ENCODE data around the gene ADAMTS16.

Gene ADAMTS16

DNA sequence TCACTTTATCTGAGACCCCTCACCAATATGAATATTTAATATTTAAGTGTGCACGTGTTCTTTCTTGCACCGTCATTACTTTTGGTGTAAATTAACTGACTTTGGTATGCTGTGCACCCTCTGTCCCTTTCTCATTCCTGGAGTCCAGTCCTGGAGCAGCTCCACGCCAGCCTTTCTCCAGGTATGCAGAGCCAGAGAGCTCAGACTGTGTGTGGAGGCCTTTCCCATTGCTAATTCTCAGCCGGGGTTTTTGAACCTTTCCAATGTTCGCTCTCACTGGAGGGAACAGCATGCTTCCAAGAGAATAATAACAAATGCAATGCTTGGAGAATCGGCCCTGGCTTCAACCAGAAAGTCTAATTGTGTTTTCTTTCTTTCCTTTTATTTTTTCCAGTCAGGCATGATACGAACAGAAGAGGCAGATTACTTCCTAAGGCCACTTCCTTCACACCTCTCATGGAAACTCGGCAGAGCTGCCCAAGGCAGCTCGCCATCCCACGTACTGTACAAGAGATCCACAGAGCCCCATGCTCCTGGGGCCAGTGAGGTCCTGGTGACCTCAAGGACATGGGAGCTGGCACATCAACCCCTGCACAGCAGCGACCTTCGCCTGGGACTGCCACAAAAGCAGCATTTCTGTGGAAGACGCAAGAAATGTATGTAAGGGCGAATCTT, 41.7 kb downstream of the ADAMTS16 start:
- in situ Hi-C loops (cut with HindIII; ENCODE audit: low sequenced_read_pairs), result loop anchor here (10.0 kb wide), 1 partner anchor 53 kb away; no protein-coding TSS in a partner anchor

DNA sequence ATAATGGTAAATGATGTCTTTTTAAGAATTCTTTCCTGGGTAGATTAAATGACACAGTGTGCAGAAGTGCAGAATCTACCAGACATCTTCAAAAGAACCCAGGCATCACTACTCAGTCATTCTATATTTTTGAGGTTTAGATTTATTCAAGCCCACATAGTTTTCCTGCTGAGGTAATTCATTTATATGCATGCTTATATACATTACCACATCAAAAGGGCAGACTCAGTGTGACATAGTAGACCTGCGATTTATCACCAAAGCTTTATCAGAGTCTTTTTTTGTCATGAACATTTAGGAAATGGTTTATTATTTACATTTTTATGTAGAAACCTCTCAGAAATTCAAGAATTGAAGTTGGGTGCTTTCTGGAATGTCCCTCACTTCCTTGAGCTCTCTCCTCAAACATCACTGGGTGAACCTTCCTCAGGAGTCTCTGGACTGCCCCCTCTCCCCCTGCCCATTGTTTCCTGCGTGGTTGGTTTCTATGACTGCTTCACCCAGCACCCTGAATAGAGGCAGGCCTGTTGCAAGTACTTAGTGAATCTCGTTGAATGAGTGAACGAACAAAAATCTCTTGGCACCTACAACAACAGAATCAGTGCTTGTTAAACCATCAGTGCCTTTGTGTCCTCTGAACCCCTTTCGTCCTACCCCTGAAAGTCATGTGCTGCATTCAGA, 42.5 kb downstream of the ADAMTS16 start:
- in situ Hi-C loops (cut with HindIII; ENCODE audit: low sequenced_read_pairs), result loop anchor here (10.0 kb wide), 1 partner anchor 52 kb away; no protein-coding TSS in a partner anchor

DNA sequence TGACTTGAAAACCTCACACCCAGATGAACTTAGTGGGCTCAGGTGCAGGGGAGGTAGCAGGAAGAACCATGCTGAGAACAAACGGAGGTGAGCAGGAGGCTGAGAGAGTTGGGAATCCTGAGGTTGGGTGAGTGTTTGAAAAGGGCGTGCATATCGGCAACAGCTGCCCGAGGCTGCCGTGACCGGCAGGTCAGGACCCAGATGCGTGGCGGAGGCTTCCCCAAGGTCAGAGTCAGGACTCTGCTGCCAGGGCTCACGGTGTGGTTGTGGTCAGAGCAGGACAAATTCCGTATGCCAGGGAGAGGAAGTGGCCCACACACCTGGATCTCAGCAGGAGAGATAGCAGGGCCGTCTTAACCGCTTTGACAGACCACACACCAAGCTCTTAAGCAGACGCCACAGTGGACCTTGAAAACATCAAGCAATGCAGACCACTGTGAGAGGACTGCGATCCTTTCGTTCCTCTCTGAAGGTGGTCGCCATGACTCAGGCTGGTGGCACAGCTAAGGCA, 43.1 kb downstream of the ADAMTS16 start:
- in situ Hi-C loops (cut with HindIII; ENCODE audit: low sequenced_read_pairs), result loop anchor here (10.0 kb wide), 1 partner anchor 52 kb away; no protein-coding TSS in a partner anchor

DNA sequence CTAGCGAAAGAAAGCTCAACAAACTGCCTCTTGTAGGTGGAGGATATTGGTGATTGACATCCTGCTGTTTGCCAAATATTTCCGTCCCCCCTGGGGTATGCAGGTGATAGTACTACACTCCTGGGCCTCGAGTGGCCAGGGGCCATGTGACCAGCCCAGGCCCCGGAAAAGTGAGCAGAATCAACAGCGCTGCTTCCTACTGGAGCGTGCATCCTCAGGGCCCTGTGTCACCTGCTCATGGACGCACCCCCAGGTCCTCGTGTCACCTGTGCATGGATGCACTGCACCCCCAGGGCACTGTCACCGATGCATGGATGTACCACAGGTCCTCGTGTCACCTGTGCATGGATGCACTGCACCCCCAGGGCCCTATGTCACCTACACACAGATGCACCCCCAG, 43.8 kb downstream of the ADAMTS16 start:
- in situ Hi-C loops (cut with HindIII; ENCODE audit: low sequenced_read_pairs), result loop anchor here (10.0 kb wide), 1 partner anchor 51 kb away; no protein-coding TSS in a partner anchor

DNA sequence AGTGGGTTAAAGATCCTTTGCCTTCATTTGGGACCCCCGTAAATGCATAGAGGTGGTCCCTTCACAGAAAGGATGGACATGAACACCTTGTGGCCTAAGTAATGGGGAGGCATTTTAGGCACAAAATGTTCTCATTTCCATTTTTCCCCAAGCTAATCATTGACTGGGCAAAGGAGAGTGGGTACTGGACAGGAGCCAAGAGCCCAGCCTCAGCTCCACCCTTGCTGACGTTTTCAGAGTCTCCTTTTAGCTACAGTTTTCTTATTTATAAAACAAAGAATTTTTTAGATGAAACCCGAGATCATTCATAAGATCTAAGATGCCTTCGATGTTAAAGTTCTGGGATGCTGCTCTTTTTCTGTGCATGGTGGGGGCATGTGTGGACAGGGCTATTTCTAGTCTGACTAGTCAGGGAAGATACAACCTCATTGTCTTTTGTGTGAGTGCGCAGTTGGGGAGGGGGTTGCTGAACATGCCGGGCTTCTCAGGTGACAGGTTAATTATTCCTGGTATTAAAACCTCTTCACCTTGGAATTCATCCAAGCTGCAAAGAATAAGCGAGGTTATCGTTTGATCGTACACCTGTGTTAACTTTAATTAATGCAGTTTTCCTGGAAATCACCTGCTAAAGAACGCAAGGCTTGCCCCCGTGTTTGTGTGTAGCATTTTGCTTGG, 48.4 kb downstream of the ADAMTS16 start:
- in situ Hi-C loops (cut with HindIII; ENCODE audit: low sequenced_read_pairs), result loop anchor here (10.0 kb wide), 1 partner anchor 46 kb away; no protein-coding TSS in a partner anchor

DNA sequence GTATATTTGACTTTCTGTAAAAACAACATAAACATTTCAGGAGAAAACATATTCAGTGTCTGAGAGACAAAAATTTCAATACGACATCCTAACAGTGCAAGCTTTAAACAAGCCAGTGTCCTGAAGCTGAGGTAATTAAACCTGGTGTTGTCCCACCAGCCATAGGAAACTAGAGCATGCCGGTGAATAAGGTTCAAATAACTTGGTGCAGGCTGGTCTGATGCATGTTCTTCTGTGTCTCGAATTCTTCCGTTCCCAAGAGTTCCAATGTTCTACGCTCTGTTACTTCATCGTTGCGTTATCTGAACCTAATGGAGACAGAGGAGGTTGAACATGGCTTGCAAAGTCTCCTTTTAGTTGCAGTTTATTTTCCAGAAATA, 48.9 kb downstream of the ADAMTS16 start:
- in situ Hi-C loops (cut with HindIII; ENCODE audit: low sequenced_read_pairs), result loop anchor here (10.0 kb wide), 1 partner anchor 46 kb away; no protein-coding TSS in a partner anchor

DNA sequence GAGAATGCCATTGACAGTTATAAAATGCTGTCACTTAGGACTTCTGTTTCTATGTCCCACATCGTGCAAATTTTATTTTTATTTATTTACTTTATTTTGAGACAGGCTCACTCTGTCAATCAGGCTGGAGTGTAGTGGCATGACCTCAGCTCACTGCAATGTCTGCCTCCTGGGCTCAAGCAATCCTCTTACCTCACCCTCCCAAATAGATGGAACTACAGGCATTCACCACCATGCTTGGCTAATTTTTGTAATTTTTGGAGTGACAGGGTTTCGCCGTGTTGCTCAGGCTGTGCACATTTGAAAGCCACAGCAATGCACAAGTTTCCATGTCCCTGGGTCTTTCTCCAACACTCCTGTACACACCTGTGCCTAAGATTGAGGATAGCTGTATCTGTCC, 51.8 kb downstream of the ADAMTS16 start:
- in situ Hi-C loops (cut with HindIII; ENCODE audit: low sequenced_read_pairs), result no loop called here

DNA sequence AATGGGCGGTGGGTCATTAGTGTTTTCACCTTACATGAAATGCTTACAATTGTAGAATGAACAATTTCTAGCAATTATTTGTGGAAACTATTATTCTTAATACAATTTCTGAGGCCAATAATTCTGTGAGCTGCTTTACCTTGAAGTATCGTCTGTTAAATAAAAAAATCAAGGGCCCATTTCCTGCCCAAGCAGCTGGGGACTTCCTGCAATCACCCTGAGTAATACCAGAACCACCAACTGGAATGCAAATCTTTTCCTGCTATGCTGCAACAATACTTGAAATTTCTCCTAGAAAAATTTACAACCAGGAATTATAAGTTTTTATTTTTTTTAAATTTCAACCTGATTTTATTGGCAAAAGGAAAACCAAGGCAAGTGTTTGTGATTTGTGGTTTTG, 52.6 kb downstream of the ADAMTS16 start:
- in situ Hi-C loops (cut with HindIII; ENCODE audit: low sequenced_read_pairs), result no loop called here

DNA sequence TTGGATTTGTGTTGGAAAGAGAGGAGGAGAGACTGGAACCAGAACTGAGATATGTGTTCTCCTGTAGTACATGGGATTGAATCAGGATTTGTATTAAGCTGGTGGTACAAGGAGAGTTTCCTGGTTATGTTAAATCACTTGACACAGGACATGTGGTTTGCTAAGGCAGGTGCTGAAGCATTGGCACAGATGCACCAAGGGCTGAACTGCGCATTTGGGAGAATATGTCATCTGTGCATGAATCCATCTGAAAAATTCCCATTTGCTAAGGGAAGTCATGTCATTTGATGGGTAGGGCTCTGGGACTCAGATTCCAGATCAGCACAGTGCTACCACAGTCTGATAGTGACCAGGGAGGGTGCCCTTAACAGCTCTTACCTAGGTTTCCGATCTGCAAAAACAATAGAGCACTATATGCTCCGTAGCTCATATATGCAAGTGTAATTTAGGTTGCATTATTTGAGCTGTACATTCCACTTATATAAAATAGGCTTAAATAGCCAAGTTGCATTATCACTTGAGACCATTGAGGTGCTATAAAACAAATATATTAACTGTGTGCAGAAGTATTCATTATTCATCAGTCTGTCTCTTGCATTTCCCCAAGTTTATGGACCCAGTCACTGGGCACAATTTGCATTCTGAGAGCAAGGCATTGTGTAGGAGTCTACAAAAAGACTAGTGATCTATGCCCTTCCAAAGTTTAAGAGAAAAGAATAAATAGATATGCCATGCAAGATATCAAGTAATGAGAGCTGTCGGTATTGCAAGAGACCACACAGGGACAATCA, 55.2 kb downstream of the ADAMTS16 start:
- in situ Hi-C loops (cut with HindIII; ENCODE audit: low sequenced_read_pairs), result no loop called here

DNA sequence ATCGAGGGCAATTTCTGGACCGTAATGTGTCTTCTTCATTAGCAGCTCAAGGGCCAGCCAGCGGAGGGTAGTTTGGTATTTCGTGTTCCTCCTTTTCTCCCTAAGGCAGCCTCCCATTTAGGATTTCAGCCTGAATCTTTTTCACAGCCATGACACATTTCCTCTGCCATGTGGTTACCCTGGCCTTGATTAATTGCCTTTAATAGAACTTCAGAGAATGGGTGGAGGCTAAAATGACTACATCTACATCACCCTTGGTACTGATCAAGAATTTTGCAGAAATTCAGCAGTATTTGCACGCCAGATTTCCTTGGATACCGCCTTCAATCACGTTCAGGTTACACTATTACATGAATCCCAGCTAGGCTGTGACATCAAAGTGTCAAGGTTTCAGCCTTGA, 58.0 kb downstream of the ADAMTS16 start:
- in situ Hi-C loops (cut with HindIII; ENCODE audit: low sequenced_read_pairs), result no loop called here

DNA sequence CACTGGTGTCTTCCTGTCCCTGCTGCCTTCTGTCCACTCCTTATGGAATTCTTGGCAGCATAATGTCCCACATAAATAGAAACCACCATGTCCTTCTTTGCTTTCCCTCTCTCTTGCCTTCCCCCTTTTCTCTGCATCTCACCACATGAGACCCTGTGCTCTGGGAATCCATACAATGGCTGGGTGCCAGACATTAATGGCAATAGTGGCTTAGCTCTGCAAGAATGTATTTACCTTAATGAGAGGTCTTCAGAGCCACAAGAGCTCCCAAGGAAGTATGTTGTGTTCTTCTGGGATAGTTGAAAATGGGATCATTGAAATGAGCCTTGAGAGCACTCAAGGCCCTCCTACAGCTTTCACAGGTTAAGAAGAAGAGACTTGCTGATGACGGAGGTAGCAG, 58.7 kb downstream of the ADAMTS16 start:
- in situ Hi-C loops (cut with HindIII; ENCODE audit: low sequenced_read_pairs), result no loop called here

DNA sequence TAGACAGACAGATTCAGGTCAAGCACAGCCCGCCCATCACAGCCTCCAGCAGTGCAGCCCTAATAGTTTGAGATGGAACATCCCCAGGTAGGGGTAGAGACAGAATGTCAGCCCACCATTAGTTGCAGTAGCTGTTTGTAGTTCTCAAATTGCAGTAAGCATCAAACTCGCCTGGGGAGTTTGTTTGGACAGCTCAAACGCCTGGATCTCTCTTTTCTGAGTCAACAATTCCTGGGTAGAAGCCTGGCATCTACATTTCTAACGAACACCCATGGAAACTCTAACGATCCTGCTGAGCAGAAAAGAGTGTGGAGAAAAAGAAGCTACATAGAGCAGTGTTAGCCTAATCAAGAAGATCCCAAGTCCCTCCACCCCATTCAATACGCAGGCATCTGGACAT, 59.4 kb downstream of the ADAMTS16 start:
- in situ Hi-C loops (cut with HindIII; ENCODE audit: low sequenced_read_pairs), result no loop called here

DNA sequence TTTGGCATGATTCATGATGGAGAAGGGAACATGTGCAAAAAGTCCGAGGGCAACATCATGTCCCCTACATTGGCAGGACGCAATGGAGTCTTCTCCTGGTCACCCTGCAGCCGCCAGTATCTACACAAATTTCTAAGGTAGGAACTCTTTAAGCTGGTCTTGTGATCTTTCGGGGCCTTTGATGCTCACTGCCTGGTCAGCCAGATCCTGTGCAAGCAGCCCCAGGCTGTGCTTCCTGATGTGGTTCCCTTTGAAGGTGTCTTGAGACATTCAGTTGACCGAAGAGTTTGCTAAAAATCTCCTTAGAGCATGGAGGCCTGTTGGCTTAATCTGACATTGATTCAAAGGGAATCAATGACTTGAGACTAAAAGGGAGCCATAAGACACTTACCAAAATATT, 60.0 kb downstream of the ADAMTS16 start:
- in situ Hi-C loops (cut with HindIII; ENCODE audit: low sequenced_read_pairs), result no loop called here

DNA sequence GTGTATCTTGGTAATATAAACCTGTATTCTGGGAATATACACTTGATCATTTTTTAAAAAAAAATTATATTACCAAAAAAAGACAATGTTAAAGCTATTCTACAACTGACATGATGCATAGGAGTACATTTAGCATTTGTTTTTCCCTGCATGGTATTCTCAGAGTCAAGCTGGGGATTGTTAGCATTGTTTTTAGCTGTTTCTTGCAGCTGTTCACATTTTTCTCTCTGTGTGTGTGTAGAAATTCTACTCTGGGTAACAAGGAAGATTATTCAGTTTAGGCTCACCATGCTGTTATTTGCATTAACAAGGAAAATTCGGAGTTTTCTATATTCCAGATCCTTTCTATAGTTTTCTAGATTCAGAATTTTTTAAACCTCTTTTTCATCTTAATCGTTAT, 62.2 kb downstream of the ADAMTS16 start:
- in situ Hi-C loops (cut with HindIII; ENCODE audit: low sequenced_read_pairs), result no loop called here

DNA sequence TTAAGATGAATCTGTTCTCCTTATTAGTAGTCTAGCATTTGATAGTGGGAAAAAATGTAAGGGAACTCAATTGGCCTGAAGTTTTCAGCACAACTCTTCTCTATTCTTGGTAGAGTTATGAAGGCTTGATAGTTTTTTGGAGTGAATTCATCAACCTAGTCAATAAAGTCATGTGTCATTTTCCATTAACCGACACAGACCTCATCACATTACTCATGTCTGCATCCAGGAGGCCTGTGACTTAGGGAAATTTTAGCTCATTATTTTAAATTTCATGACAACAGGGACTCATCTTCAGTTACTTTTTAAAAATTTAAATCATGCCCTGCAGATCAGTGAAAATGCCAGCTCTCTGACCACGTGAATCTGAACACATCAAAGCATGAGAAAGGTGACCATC, 63.3 kb downstream of the ADAMTS16 start:
- in situ Hi-C loops (cut with HindIII; ENCODE audit: low sequenced_read_pairs), result no loop called here

DNA sequence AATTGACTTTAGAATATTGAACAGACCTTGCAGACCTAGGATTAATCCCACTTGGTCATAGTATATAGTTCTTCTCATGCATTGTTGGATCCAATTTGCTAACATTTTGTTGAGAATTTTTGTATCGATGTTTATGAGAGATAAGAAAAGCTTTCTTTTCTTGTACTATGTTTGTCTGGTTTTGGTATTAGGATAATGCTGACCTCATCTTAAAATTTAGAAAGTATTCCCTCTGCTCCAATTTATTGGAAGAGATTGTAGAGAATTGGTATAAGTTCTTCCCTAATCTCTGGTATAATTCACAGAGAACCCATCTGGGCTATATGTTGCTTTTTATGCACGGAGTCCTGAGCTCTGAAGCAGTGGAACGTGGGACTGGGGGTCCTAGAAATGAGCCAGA, 67.7 kb downstream of the ADAMTS16 start:
- in situ Hi-C loops (cut with HindIII; ENCODE audit: low sequenced_read_pairs), result no loop called here

DNA sequence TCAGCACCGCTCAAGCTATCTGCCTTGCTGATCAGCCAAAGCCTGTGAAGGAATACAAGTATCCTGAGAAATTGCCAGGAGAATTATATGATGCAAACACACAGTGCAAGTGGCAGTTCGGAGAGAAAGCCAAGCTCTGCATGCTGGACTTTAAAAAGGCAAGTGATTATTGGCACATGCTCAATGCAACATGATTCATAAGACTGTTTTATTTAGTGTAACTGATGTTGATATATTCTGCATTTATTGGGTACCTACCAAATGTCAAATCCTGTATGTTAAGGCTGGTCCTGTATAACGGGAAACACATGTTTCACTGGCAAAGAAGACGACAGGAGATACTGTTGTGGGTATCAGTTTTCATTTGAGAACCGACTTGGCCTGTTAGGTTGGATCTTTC, 69.0 kb downstream of the ADAMTS16 start:
- in situ Hi-C loops (cut with HindIII; ENCODE audit: low sequenced_read_pairs), result no loop called here

DNA sequence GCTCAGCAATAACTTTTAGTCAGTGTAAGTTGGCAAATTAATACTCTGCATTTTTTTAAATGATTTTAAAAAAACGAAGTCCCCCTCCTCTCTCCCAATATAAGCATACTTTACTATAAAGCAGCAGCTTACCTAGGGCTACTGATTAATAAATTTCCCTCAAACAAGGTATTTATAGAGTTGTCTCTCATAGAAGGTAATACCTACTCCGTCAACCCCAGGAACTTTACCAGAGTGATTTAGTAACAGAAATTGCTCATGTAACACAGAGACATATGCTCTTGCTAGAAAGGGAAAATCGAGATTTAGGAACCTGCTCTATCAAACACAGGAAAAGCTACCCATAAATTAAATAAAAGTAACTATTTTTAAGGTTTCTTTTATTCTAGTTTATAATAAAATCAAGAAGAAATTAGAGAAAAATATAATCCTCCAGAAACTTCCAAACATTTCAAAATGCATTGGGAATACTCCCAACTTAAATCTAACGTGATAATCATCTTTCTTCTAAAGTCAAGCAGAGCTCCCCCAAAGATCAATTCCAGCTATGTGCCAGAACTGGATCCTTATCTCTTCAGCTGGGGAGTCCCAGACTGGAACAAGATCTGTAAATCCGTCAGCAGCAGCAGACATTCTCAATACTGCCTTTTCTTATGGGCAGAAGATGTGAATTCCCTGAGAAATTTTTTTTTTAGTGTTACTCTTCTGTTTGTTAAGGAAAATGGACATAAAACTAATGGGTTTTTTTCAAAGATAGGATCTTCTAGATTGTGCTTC, 69.6 kb downstream of the ADAMTS16 start:
- in situ Hi-C loops (cut with HindIII; ENCODE audit: low sequenced_read_pairs), result no loop called here

DNA sequence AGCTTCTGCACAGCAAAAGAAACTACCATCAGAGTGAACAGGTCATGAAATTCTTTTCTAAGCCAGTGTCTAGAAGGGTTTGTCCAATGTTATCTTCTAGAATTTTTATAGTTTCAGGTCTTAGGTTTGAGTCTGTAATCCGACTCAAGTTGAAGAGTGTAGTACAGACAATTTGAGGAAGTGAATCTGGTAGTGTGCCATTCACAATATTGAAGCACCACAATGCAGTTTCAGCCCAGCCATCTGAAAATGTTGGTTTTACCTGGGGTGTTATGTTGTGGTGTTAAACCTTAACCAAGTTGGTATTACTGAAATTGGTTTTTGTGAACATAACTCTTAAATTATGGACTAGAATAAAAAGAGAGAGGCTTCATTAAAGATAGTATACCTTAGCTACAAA, 77.2 kb downstream of the ADAMTS16 start:
- in situ Hi-C loops (cut with HindIII; ENCODE audit: low sequenced_read_pairs), result no loop called here

DNA sequence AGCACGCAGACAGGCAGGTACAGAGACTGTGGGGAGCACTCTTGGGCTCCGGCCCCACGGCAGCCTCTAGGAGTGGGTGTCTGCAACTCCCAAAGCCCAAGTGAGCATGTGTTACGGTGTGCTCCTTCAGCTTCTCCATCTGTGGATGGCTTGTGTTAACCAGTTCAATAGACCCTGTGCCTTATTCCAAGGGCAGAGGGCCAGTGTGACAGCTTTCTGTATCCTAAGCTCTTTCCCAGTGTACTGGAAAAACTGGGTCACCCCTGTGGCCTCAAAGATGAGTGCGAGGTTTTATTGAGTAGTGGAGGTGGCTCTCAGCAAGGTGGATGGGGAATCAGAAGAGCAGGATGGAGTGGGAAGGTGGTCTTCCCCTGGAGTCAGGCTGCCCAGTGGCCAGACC, 78.3 kb downstream of the ADAMTS16 start:
- in situ Hi-C loops (cut with HindIII; ENCODE audit: low sequenced_read_pairs), result no loop called here

Measured in DLD1 (cell line).